Neural progenitor cell (in vitro differentiated cells): ENCODE data around the gene EML5.

Experiments
- EZH2phosphoT487 ChIP-seq: fragments of 200-600 bp; sonication (generic); IDR thresholded peaks from 2 replicates; pipeline ENCODE4 v1.6.1; 2017; ENCODE audit warnings: antibody characterized with exemption
- TF ChIP-seq, protein P1 (sequence below): fragments of 200-600 bp; sonication (generic); IDR thresholded peaks from 2 replicates; pipeline ENCODE4 v1.5.1; 2017; ENCODE audit warnings: antibody characterized with exemption, mild to moderate bottlenecking

GRCh38 chr14:88614218-88614907 lies 178.4 kb downstream of the EML5 start:
- TF ChIP-seq, protein P1, sequence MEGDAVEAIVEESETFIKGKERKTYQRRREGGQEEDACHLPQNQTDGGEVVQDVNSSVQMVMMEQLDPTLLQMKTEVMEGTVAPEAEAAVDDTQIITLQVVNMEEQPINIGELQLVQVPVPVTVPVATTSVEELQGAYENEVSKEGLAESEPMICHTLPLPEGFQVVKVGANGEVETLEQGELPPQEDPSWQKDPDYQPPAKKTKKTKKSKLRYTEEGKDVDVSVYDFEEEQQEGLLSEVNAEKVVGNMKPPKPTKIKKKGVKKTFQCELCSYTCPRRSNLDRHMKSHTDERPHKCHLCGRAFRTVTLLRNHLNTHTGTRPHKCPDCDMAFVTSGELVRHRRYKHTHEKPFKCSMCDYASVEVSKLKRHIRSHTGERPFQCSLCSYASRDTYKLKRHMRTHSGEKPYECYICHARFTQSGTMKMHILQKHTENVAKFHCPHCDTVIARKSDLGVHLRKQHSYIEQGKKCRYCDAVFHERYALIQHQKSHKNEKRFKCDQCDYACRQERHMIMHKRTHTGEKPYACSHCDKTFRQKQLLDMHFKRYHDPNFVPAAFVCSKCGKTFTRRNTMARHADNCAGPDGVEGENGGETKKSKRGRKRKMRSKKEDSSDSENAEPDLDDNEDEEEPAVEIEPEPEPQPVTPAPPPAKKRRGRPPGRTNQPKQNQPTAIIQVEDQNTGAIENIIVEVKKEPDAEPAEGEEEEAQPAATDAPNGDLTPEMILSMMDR = no peak
- no peak for TF ChIP-seq EZH2phosphoT487
